Panc1 (cell line): ENCODE measurements around the gene PKD1. TPM values are rescaled to one million over a fixed set of nuclear protein-coding genes. Genes with fewer than 3 reads are reported as not detected.

Experiments used
- ATAC-seq: fragments of 200-7000 bp; cut with Tn5 transposase; 2 replicates; pipeline ENCODE4 v1.9.1; 2020; ENCODE audit warnings: mild to moderate bottlenecking, moderate library complexity
- BruUV-seq: library from RNA; stranded (reverse); fragments of 400-500 nt; replicated peaks from 2 replicates; lab custom pipeline; 2021; lab: Mats Ljungman, UMichigan
- CTCF ChIA-PET: fragments of 300-600 bp; sonication (Branson Sonifier 250); formaldehyde crosslinking; loops from one replicate; lab custom pipeline; 2022; ENCODE audit warnings: antibody characterized with exemption; lab: Charles Lee
- POLR2A ChIA-PET: fragments of 300-600 bp; sonication (Branson Sonifier 250); formaldehyde crosslinking; loops from one replicate; lab custom pipeline; 2022; ENCODE audit warnings: antibody characterized with exemption; lab: Charles Lee
- DNase-seq: peaks from one replicate; pipeline ENCODE4 v3.0.0-alpha.2; 2010; ENCODE audit warnings: low read depth, low spot score
- H3K27ac ChIP-seq: 2 replicates; pipeline ENCODE4 v1.5.1; 2011; ENCODE audit warnings: mild to moderate bottlenecking, low read length, inconsistent platforms
- H3K27me3 ChIP-seq: fragments of 200-500 bp; sonication (Bioruptor generic); 2 replicates; pipeline ENCODE4 v1.6.0; 2014; ENCODE audit warnings: low read length, inconsistent platforms; ENCODE audit not compliant: control insufficient read depth, insufficient read depth
- H3K36me3 ChIP-seq: fragments of 200-500 bp; sonication (Bioruptor generic); 2 replicates; pipeline ENCODE4 v1.5.1; 2014; ENCODE audit warnings: inconsistent platforms, mild to moderate bottlenecking, low read length, moderate library complexity; ENCODE audit not compliant: control insufficient read depth, insufficient read depth
- H3K4me1 ChIP-seq: 2 replicates; pipeline ENCODE4 v1.5.1; 2011; ENCODE audit warnings: inconsistent platforms, mild to moderate bottlenecking, low read length, moderate library complexity; ENCODE audit not compliant: control insufficient read depth, insufficient read depth
- H3K4me3 ChIP-seq, 2 experiments: 2 replicates each; pipeline ENCODE4 v1.5.1; 2011 to 2012; ENCODE audit warnings: low read depth in 2 of 2, low read length in 2 of 2, mild to moderate bottlenecking in 2 of 2, inconsistent platforms in 1 of 2, moderate library complexity in 1 of 2
- H3K9me3 ChIP-seq: fragments of 200-500 bp; sonication (Bioruptor generic); 2 replicates; pipeline ENCODE4 v1.5.1; 2014; ENCODE audit warnings: low read depth, mild to moderate bottlenecking, inconsistent platforms, low read length, moderate library complexity; ENCODE audit not compliant: control insufficient read depth, insufficient read depth
- CTCF ChIP-seq: fragments of 450-650 bp; IDR thresholded peaks from 2 replicates; pipeline ENCODE4 v1.5.1; 2017; ENCODE audit warnings: mild to moderate bottlenecking
- POLR2AphosphoS5 ChIP-seq: IDR thresholded peaks from 2 replicates; pipeline ENCODE4 v1.6.1; 2012; ENCODE audit warnings: mild to moderate bottlenecking, low read depth, low read length, moderate library complexity
- REST ChIP-seq, 2 experiments: IDR thresholded peaks; 2 replicates each; pipeline ENCODE4 v1.6.1; 2011 to 2012; ENCODE audit warnings: low read depth in 2 of 2, control low read depth in 1 of 2, low read length in 1 of 2, mild to moderate bottlenecking in 1 of 2, moderate library complexity in 1 of 2; ENCODE audit not compliant: insufficient read depth in 1 of 2
- SIN3A ChIP-seq: IDR thresholded peaks from 2 replicates; pipeline ENCODE4 v1.6.1; 2012; ENCODE audit warnings: low read depth, mild to moderate bottlenecking, low read length, moderate library complexity, borderline replicate concordance; ENCODE audit not compliant: insufficient read depth
- TCF7L2 ChIP-seq: IDR thresholded peaks from 2 replicates; pipeline ENCODE4 v1.6.1; 2011; ENCODE audit warnings: mild to moderate bottlenecking, low read depth, low read length, inconsistent platforms
- in situ Hi-C: cut with HindIII; loops from 2 replicates; pipeline ENCODE4 v1.10.0; 2016; ENCODE audit warnings: low sequenced_read_pairs, low pct_unique_long_range_greater_than_20kb
- intact Hi-C: fragments of 100-400 bp; cut with micrococcal nuclease; formaldehyde crosslinking; loops from one replicate; pipeline ENCODE4 v1.10.0; 2022; ENCODE audit not compliant: unreplicated experiment
- total RNA-seq: library from RNA; stranded (reverse); gene quantifications from one replicate; pipeline ENCODE4 v1.2.1, GENCODE V29; 2021; ENCODE audit not compliant: unreplicated experiment

Gene PKD1
- total RNA-seq, 1 experiment from 2014 or later: 279 TPM

- in situ Hi-C loops: no loop called here
- ChIA-PET POLR2A (interaction anchor here (1.3 kb wide), 1 partner anchor 83 kb away, joined by 4 read pairs; the partner anchor contains the start of gene RPS2), CTCF (interaction anchor here (0.6 to 1.1 kb wide), 4 partner anchors 9 to 410 kb away, joined by 3 to 9 read pairs (median 4); partner anchors contain the start of gene PKD1)
- intact Hi-C loops: no loop called here
- peak overlapping the region; percentile 77 to 96 for H3K4me3 ChIP-seq
- DNase-seq (no peak), ATAC-seq (peak; percentile 18)
- H3K27me3 ChIP-seq: no peaks in the 10 kb centered on the region
- H3K4me1 ChIP-seq: peaks cover 12% of the 10 kb centered on the region
- no peaks in the 10 kb centered on the region for H3K9me3 ChIP-seq
- no peaks in the 10 kb centered on the region; the same call in 1 of the 2 replicates for H3K36me3 ChIP-seq
- H3K27ac ChIP-seq: peak overlapping the region; percentile 84
- no peak for TF ChIP-seq TCF7L2
- TF ChIP-seq SIN3A: peak; percentile 9; the same call in 1 of the 2 replicates
- no peak for TF ChIP-seq POLR2AphosphoS5
- TF ChIP-seq REST (IDR thresholded peaks at IDR 0.05; ENCODE audit: insufficient read depth in 1 of 2, low read depth in 2 of 2, low read length in 1 of 2): no peak
- TF ChIP-seq CTCF: no peak
- BruUV-seq: no TSS peak
Measured at GRCh38 chr16:2048116-2048543, 87.6 kb downstream of the PKD1 start.

- POLR2A ChIA-PET: interaction anchor here (1.3 kb wide), 1 partner anchor 83 kb away, joined by 4 read pairs; the partner anchor contains the start of gene RPS2
- H3K27ac ChIP-seq: peak within 1 kb of the TSS; percentile 84
- ATAC-seq (peak; percentile 95), DNase-seq (peak; percentile 85)
- H3K4me1 ChIP-seq: peaks cover 15% of the 10 kb centered on the region
- no peaks in the 10 kb centered on the region for H3K27me3 ChIP-seq
- H3K9me3 ChIP-seq: no peaks in the 10 kb centered on the region
- CTCF ChIA-PET: interaction anchor here (0.6 to 1.1 kb wide), 4 partner anchors 9 to 409 kb away, joined by 3 to 9 read pairs (median 4); partner anchors contain the start of gene PKD1
- H3K4me3 ChIP-seq: peak within 1 kb of the TSS; percentile 77 to 96
- TF ChIP-seq POLR2AphosphoS5: peak; percentile 60; the same call in 1 of the 2 replicates
- no peak for TF ChIP-seq REST (IDR thresholded peaks at IDR 0.05; ENCODE audit: insufficient read depth in 1 of 2, low read depth in 2 of 2, low read length in 1 of 2)
- peak; percentile 54; the same call in 1 of the 2 replicates for TF ChIP-seq SIN3A
- intact Hi-C loops (no loop called here), in situ Hi-C loops (no loop called here)
- BruUV-seq: no TSS peak
- H3K36me3 ChIP-seq: no peaks in the 10 kb centered on the region; the same call in 1 of the 2 replicates
Measured at GRCh38 chr16:2047330-2048115, 88.2 kb downstream of the PKD1 start, which contains the start of the genes NTHL1 and TSC2. NTHL1 (minus strand) TSS chr16:2047834; CDS start chr16:2047823, 11 bp downstream. TSC2 (plus strand) TSS chr16:2047985; CDS start chr16:2048616, 631 bp downstream.
